ENCODE measurements around the gene ANKRD42.

Gene ANKRD42

GRCh38 chr11:83255366-83255765, 61.9 kb downstream of the ANKRD42 start:
- H3K4me3 ChIP-seq (replicated peaks; ENCODE audit: insufficient read depth, low read length) = no peak overlapping the region
- no peaks in the 10 kb centered on the region for H3K27me3 ChIP-seq (ENCODE audit: insufficient read depth, poor library complexity, severe bottlenecking)
- no peak for DNase-seq (ENCODE audit: low read depth in 1 of 2, low spot score in 1 of 2)
- no peak overlapping the region for H3K27ac ChIP-seq (replicated peaks)
- TF ChIP-seq SPI1 (IDR thresholded peaks at IDR 0.05; ENCODE audit: borderline replicate concordance, low read depth) = no peak
- no peak for TF ChIP-seq CTCF (IDR thresholded peaks at IDR 0.05; ENCODE audit: insufficient read depth, low read length)
- no peak for TF ChIP-seq REST (IDR thresholded peaks at IDR 0.05; ENCODE audit: insufficient replicate concordance, low read depth)
- TF ChIP-seq GABPA (IDR thresholded peaks at IDR 0.05; ENCODE audit: low read depth) = no peak
- TF ChIP-seq POLR2AphosphoS5 (IDR thresholded peaks at IDR 0.05; ENCODE audit: low read depth) = no peak

- H3K27me3 ChIP-seq (ENCODE audit: insufficient read depth, poor library complexity, severe bottlenecking) = no peaks in the 10 kb centered on the region
- no peak overlapping the region for H3K27ac ChIP-seq (replicated peaks)
- TF ChIP-seq SPI1 (IDR thresholded peaks at IDR 0.05; ENCODE audit: borderline replicate concordance, low read depth) = no peak
- no peak overlapping the region for H3K4me3 ChIP-seq (replicated peaks; ENCODE audit: insufficient read depth, low read length)
- no peak for DNase-seq (ENCODE audit: low read depth in 1 of 2, low spot score in 1 of 2)
These were observed 63.3 kb downstream of the ANKRD42 start for GRCh38 chr11:83256602-83257340.

GRCh38 chr11:83257761-83258168, 64.3 kb downstream of the ANKRD42 start:
- H3K4me3 ChIP-seq (replicated peaks; ENCODE audit: insufficient read depth, low read length) = no peak overlapping the region
- no peak overlapping the region for H3K27ac ChIP-seq (replicated peaks)
- TF ChIP-seq GABPA (IDR thresholded peaks at IDR 0.05; ENCODE audit: low read depth) = no peak
- TF ChIP-seq REST (IDR thresholded peaks at IDR 0.05; ENCODE audit: insufficient replicate concordance, low read depth) = no peak
- no peak for TF ChIP-seq CTCF (IDR thresholded peaks at IDR 0.05; ENCODE audit: insufficient read depth, low read length)
- TF ChIP-seq POLR2AphosphoS5 (IDR thresholded peaks at IDR 0.05; ENCODE audit: low read depth) = no peak
- TF ChIP-seq SPI1 (IDR thresholded peaks at IDR 0.05; ENCODE audit: borderline replicate concordance, low read depth) = no peak
- no peak for DNase-seq (ENCODE audit: low read depth in 1 of 2, low spot score in 1 of 2)
- H3K27me3 ChIP-seq (ENCODE audit: insufficient read depth, poor library complexity, severe bottlenecking) = no peaks in the 10 kb centered on the region

GRCh38 chr11:83259559-83259958, 66.0 kb downstream of the ANKRD42 start:
- H3K4me3 ChIP-seq (replicated peaks; ENCODE audit: insufficient read depth, low read length) = no peak overlapping the region
- no peak for DNase-seq (ENCODE audit: low read depth in 1 of 2, low spot score in 1 of 2)
- H3K27ac ChIP-seq (replicated peaks) = no peak overlapping the region
- H3K27me3 ChIP-seq (ENCODE audit: insufficient read depth, poor library complexity, severe bottlenecking) = no peaks in the 10 kb centered on the region
- no peak for TF ChIP-seq POLR2AphosphoS5 (IDR thresholded peaks at IDR 0.05; ENCODE audit: low read depth)
- no peak for TF ChIP-seq CTCF (IDR thresholded peaks at IDR 0.05; ENCODE audit: insufficient read depth, low read length)
- no peak for TF ChIP-seq REST (IDR thresholded peaks at IDR 0.05; ENCODE audit: insufficient replicate concordance, low read depth)
- no peak for TF ChIP-seq SPI1 (IDR thresholded peaks at IDR 0.05; ENCODE audit: borderline replicate concordance, low read depth)
- no peak for TF ChIP-seq GABPA (IDR thresholded peaks at IDR 0.05; ENCODE audit: low read depth)
